Natural killer cell (primary cell): ENCODE data around the gene PLD2. TPM values are rescaled to one million over a fixed set of nuclear protein-coding genes. Genes with fewer than 3 reads are reported as not detected.
"Not testable (repeated sequence)": the region's sequence is repeated elsewhere in the genome, so short reads cannot be mapped to it uniquely, and the experiment has no call there.

ENCODE experiments used
- ATAC-seq, 3 donors: fragments of 150-1000 bp in 2 of 3; fragments of 200-7000 bp in 1 of 3; cut with Tn5 transposase; 1 replicate in 1 of 3; 2 replicates in 2 of 3; pipeline ENCODE4 v1.10.0; 2021; ENCODE audit warnings: mild to moderate bottlenecking in 2 of 3, moderate library complexity in 2 of 3
- DNase-seq, 2 donors: peaks; one replicate each; pipeline versions ENCODE4 v3.0.0 to v3.0.0-alpha.2; 2013 to 2021; ENCODE audit warnings: mixed read lengths in 1 of 2
- H3K27ac ChIP-seq: one replicate; pipeline ENCODE4 v1.5.1; 2013; ENCODE audit warnings: mild to moderate bottlenecking, low read length
- H3K27me3 ChIP-seq: one replicate; pipeline ENCODE4 v1.6.1; 2013; ENCODE audit warnings: low read length; ENCODE audit not compliant: control insufficient read depth, insufficient read depth
- H3K36me3 ChIP-seq: one replicate; pipeline ENCODE4 v1.6.1; 2013; ENCODE audit warnings: low read length; ENCODE audit not compliant: control insufficient read depth, insufficient read depth
- H3K4me1 ChIP-seq: one replicate; pipeline ENCODE4 v1.6.1; 2013; ENCODE audit warnings: low read length; ENCODE audit not compliant: control insufficient read depth, insufficient read depth
- H3K4me3 ChIP-seq: one replicate; pipeline ENCODE4 v1.5.1; 2013; ENCODE audit warnings: low read length
- H3K9me3 ChIP-seq: one replicate; pipeline ENCODE4 v1.6.1; 2013; ENCODE audit warnings: low read length; ENCODE audit not compliant: control insufficient read depth, insufficient read depth
- H3K27ac Mint-ChIP-seq, 2 donors: one replicate each; pipeline ENCODE4 v1.8.0; 2022; ENCODE audit warnings: mild to moderate bottlenecking in 2 of 2, mixed read lengths in 2 of 2, moderate library complexity in 1 of 2
- H3K27me3 Mint-ChIP-seq, 2 donors: one replicate each; pipeline ENCODE4 v1.8.0; 2022; ENCODE audit warnings: low read depth in 2 of 2, mixed read lengths in 2 of 2
- H3K36me3 Mint-ChIP-seq: one replicate; pipeline ENCODE4 v1.8.0; 2022; ENCODE audit warnings: mixed read lengths
- H3K4me1 Mint-ChIP-seq, 2 donors: one replicate each; pipeline ENCODE4 v1.8.0; 2022; ENCODE audit warnings: mixed read lengths in 2 of 2
- H3K4me3 Mint-ChIP-seq: one replicate; pipeline ENCODE4 v1.8.0; 2022; ENCODE audit warnings: mild to moderate bottlenecking, moderate library complexity, mixed read lengths
- H3K9me3 Mint-ChIP-seq, 2 donors: one replicate each; pipeline ENCODE4 v1.8.0; 2022; ENCODE audit warnings: mixed read lengths in 2 of 2
- CTCF ChIP-seq: fragments of 200-600 bp; IDR thresholded peaks from one replicate; pipeline ENCODE4 v1.8.0; 2022; ENCODE audit warnings: antibody characterized with exemption
- WGBS: methylation state at CpG from one replicate; pipeline ENCODE4 v1.1.7; 2013; ENCODE audit warnings: missing lambda C conversion rate; ENCODE audit not compliant: insufficient coverage; 5-methylcytosine and 5-hydroxymethylcytosine counted together
- intact Hi-C: fragments of 100-400 bp; cut with micrococcal nuclease; formaldehyde crosslinking; loops from one replicate; pipeline ENCODE4 v1.14.2; 2022
- total RNA-seq, 4 donors: library from RNA; stranded (reverse); fragments of 120-200 nt in 1 of 4; gene quantifications; one replicate each; pipeline versions ENCODE4 v1.2.3 to v1.2.4, GENCODE V29; 2013 to 2022

Gene PLD2
- total RNA-seq, 3 donors from 2014 or later (not counting 1 experiment from before 2014, with no cell fraction given), result 20.8 to 22.7 (median 21.3) TPM

- Mint-ChIP-seq H3K4me3 (no peak overlapping the region), H3K4me1 (peaks cover 17 to 27% of the 10 kb centered on the region in 2 donors), H3K27me3 (no peaks in the 10 kb centered on the region), H3K9me3 (no peaks in the 10 kb centered on the region), H3K27ac (no peak overlapping the region), H3K36me3 (no peaks in the 10 kb centered on the region)
- TF ChIP-seq CTCF, result no peak
- intact Hi-C loops, result no loop called here
- Histone ChIP-seq H3K4me1 (no peaks in the 10 kb centered on the region), H3K9me3 (no peaks in the 10 kb centered on the region), H3K27me3 (no peaks in the 10 kb centered on the region), H3K4me3 (no peak overlapping the region), H3K36me3 (peaks cover 6% of the 10 kb centered on the region), H3K27ac (no peak overlapping the region)
- 95% methylated on average over 9 of the region's 9 CpGs for WGBS
- ATAC-seq (no peak), DNase-seq (no peak)
Measured at GRCh38 chr17:4860651-4861050, 53.7 kb downstream of the PLD2 start.

GRCh38 chr17:4861052-4861451 is 54.1 kb downstream of the PLD2 start:
- Mint-ChIP-seq H3K9me3 (no peaks in the 10 kb centered on the region), H3K27me3 (no peaks in the 10 kb centered on the region), H3K27ac (no peak overlapping the region), H3K4me1 (peaks cover 17 to 27% of the 10 kb centered on the region in 2 donors), H3K36me3 (no peaks in the 10 kb centered on the region), H3K4me3 (no peak overlapping the region)
- Histone ChIP-seq H3K27me3 (no peaks in the 10 kb centered on the region), H3K36me3 (peaks cover 6% of the 10 kb centered on the region), H3K4me3 (no peak overlapping the region), H3K27ac (no peak overlapping the region), H3K9me3 (no peaks in the 10 kb centered on the region), H3K4me1 (no peaks in the 10 kb centered on the region)
- WGBS, result 97% methylated on average over 16 of the region's 16 CpGs
- ATAC-seq, result no peak
- intact Hi-C loops, result no loop called here
- no peak for TF ChIP-seq CTCF
- DNase-seq, result no peak

GRCh38 chr17:4862720-4863119 is 55.8 kb downstream of the PLD2 start:
- H3K27me3 Mint-ChIP-seq, result no peaks in the 10 kb centered on the region
- DNase-seq (no peak), ATAC-seq (no peak)
- Histone ChIP-seq H3K4me1 (no peaks in the 10 kb centered on the region), H3K9me3 (no peaks in the 10 kb centered on the region), H3K27ac (no peak overlapping the region), H3K4me3 (no peak overlapping the region), H3K36me3 (peaks cover 6% of the 10 kb centered on the region), H3K27me3 (no peaks in the 10 kb centered on the region)
- no peaks in the 10 kb centered on the region for H3K36me3 Mint-ChIP-seq
- no peak for TF ChIP-seq CTCF
- peaks cover 5 to 13% of the 10 kb centered on the region in 2 donors for H3K4me1 Mint-ChIP-seq
- no peak overlapping the region for H3K4me3 Mint-ChIP-seq
- intact Hi-C loops, result no loop called here
- 97% methylated on average over 4 of the region's 4 CpGs for WGBS
- H3K27ac Mint-ChIP-seq, result no peak overlapping the region
- H3K9me3 Mint-ChIP-seq, result no peaks in the 10 kb centered on the region

- 100% methylated on average over 1 of the region's 1 CpG for WGBS
- Histone ChIP-seq H3K9me3 (no peaks in the 10 kb centered on the region), H3K36me3 (peaks cover 6% of the 10 kb centered on the region), H3K4me1 (no peaks in the 10 kb centered on the region), H3K4me3 (no peak overlapping the region), H3K27me3 (no peaks in the 10 kb centered on the region), H3K27ac (no peak overlapping the region)
- Mint-ChIP-seq H3K36me3 (no peaks in the 10 kb centered on the region), H3K4me1 (peaks cover 8 to 10% of the 10 kb centered on the region in 2 donors), H3K27me3 (no peaks in the 10 kb centered on the region), H3K27ac (no peak overlapping the region), H3K4me3 (no peak overlapping the region), H3K9me3 (no peaks in the 10 kb centered on the region)
- no peak for DNase-seq
- ATAC-seq, result no peak
- no peak for TF ChIP-seq CTCF
- intact Hi-C loops, result no loop called here
Measured at GRCh38 chr17:4863321-4863720, 56.4 kb downstream of the PLD2 start.

- H3K4me1 ChIP-seq, H3K4me3 Mint-ChIP-seq, H3K27me3 ChIP-seq, H3K9me3 ChIP-seq, H3K27me3 Mint-ChIP-seq, ATAC-seq, H3K36me3 Mint-ChIP-seq, H3K4me1 Mint-ChIP-seq, intact Hi-C loops, H3K36me3 ChIP-seq, H3K27ac Mint-ChIP-seq, H3K27ac ChIP-seq, H3K9me3 Mint-ChIP-seq, DNase-seq, H3K4me3 ChIP-seq: not testable (repeated sequence)
- WGBS, result 87% methylated on average over 5 of the region's 5 CpGs
Measured at GRCh38 chr17:4867535-4867934, 60.6 kb downstream of the PLD2 start.
